GM12878 (cell line): ENCODE results near the gene EIF2S3B. TPM values are rescaled to one million over a fixed set of nuclear protein-coding genes. Genes with fewer than 3 reads are reported as not detected.

Source experiments
- ATAC-seq: fragments of 200-7000 bp; cut with Tn5 transposase; 3 replicates; pipeline ENCODE4 v1.9.1; 2020; ENCODE audit warnings: mild to moderate bottlenecking, moderate library complexity
- BruUV-seq: library from RNA; stranded (reverse); fragments of 400-500 nt; replicated peaks from 2 replicates; lab custom pipeline; 2021; lab: Mats Ljungman, UMichigan
- CTCF ChIA-PET: fragments of 300-600 bp; sonication (Branson Sonifier 250); formaldehyde crosslinking; extraction: SDS; loops from one replicate; lab custom pipeline; 2021; ENCODE audit warnings: inconsistent platforms; lab: Yijun Ruan, JAX
- POLR2A ChIA-PET: fragments of 350-600 bp; formaldehyde crosslinking; extraction: SDS; loops from one replicate; lab custom pipeline; 2021; ENCODE audit warnings: inconsistent platforms; lab: Charles Lee
- RAD21 ChIA-PET: fragments of 300-600 bp; sonication (Branson Sonifier 250); formaldehyde crosslinking; loops from one replicate; lab custom pipeline; 2023; ENCODE audit warnings: antibody characterized with exemption; ENCODE audit not compliant: unreplicated experiment; lab: Charles Lee
- SMC1A ChIA-PET: fragments of 300-600 bp; sonication (Branson Sonifier 250); formaldehyde crosslinking; loops from one replicate; lab custom pipeline; 2023; ENCODE audit not compliant: unreplicated experiment, uncharacterized antibody; lab: Charles Lee
- DNase-seq: peaks from one replicate; pipeline ENCODE4 v3.0.0-alpha.2; 2011; ENCODE audit warnings: low read depth, low spot score
- FAIRE-seq: peaks from 3 replicates; lab custom pipeline; 2011; peaks lifted over from hg19 to GRCh38; lab: Jason Lieb, UNC
- H2AFZ ChIP-seq: 2 replicates; pipeline ENCODE4 v1.6.0; 2011; ENCODE audit warnings: low read depth, low read length, control low read depth; ENCODE audit not compliant: control insufficient read depth
- H3K27ac ChIP-seq: 2 replicates; pipeline ENCODE4 v1.5.1; 2011; ENCODE audit warnings: control low read depth; ENCODE audit not compliant: control insufficient read depth, insufficient read depth
- H3K27me3 ChIP-seq, 2 experiments: replicated peaks in 1 of 2; 2 replicates each; pipeline versions ENCODE4 v1.6.0 to v1.6.1; 2011; ENCODE audit warnings: low read length in 1 of 2; ENCODE audit not compliant: control insufficient read depth in 2 of 2, insufficient read depth in 2 of 2
- H3K36me3 ChIP-seq, 2 experiments: 2 replicates each; pipeline ENCODE4 v1.5.1; 2011; ENCODE audit warnings: low read length in 1 of 2; ENCODE audit not compliant: control insufficient read depth in 2 of 2, insufficient read depth in 2 of 2
- H3K4me1 ChIP-seq: 2 replicates; pipeline ENCODE4 v1.6.1; 2011; ENCODE audit warnings: mild to moderate bottlenecking, low read length, moderate library complexity, mixed read lengths; ENCODE audit not compliant: control insufficient read depth, insufficient read depth
- H3K4me2 ChIP-seq: 2 replicates; pipeline ENCODE4 v1.6.0; 2011; ENCODE audit warnings: control low read depth; ENCODE audit not compliant: control insufficient read depth, insufficient read depth
- H3K4me3 ChIP-seq: fragments of 200-600 bp; sonication (generic); 2 replicates; pipeline ENCODE4 v1.5.1; 2016
- H3K79me2 ChIP-seq: 2 replicates; pipeline ENCODE4 v1.6.0; 2011; ENCODE audit warnings: low read length; ENCODE audit not compliant: control insufficient read depth, insufficient read depth
- H3K9ac ChIP-seq: 2 replicates; pipeline ENCODE4 v1.8.0; 2011; ENCODE audit warnings: low read length, control low read depth, mixed read lengths; ENCODE audit not compliant: control insufficient read depth, insufficient read depth
- H3K9me3 ChIP-seq: replicated peaks from 3 replicates; pipeline ENCODE4 v1.5.1; 2011; ENCODE audit warnings: mild to moderate bottlenecking, low read length; ENCODE audit not compliant: control insufficient read depth, insufficient read depth
- H4K20me1 ChIP-seq: 2 replicates; pipeline ENCODE4 v1.6.0; 2011; ENCODE audit not compliant: control insufficient read depth, insufficient read depth
- ATF7 ChIP-seq: fragments of 450-650 bp; IDR thresholded peaks from 2 replicates; pipeline ENCODE4 v1.6.1; 2016; ENCODE audit warnings: low read depth, mild to moderate bottlenecking
- CHD1 ChIP-seq: IDR thresholded peaks from 2 replicates; pipeline ENCODE4 v1.6.1; 2012; ENCODE audit warnings: low read depth, low read length, improper control_type of control experiment
- ELK1 ChIP-seq: IDR thresholded peaks from 2 replicates; pipeline ENCODE4 v1.6.1; 2012; ENCODE audit warnings: low read depth, low read length, improper control_type of control experiment
- ESRRA ChIP-seq: IDR thresholded peaks from 2 replicates; pipeline ENCODE4 v1.6.1; 2012; ENCODE audit warnings: mild to moderate bottlenecking, low read length, improper control_type of control experiment
- KDM1A ChIP-seq: fragments of 200-600 bp; sonication (generic); IDR thresholded peaks from 2 replicates; pipeline ENCODE4 v1.6.1; 2016; ENCODE audit warnings: borderline replicate concordance
- KLF5 ChIP-seq: fragments of 450-650 bp; IDR thresholded peaks from 2 replicates; pipeline ENCODE4 v1.6.1; 2014; ENCODE audit warnings: mild to moderate bottlenecking; ENCODE audit not compliant: partially characterized antibody
- MYB ChIP-seq: fragments of 150-350 bp; IDR thresholded peaks from 2 replicates; pipeline ENCODE4 v1.6.1; 2014; ENCODE audit warnings: mild to moderate bottlenecking, low read depth, low read length, borderline replicate concordance
- PAX5 ChIP-seq: IDR thresholded peaks from 2 replicates; pipeline ENCODE4 v1.6.1; 2011; ENCODE audit warnings: low read depth, low read length, borderline replicate concordance
- PAX8 ChIP-seq: fragments of 450-650 bp; IDR thresholded peaks from 2 replicates; pipeline ENCODE4 v1.6.1; 2017; ENCODE audit warnings: mild to moderate bottlenecking, moderate library complexity
- POLR2A ChIP-seq: IDR thresholded peaks from 2 replicates; pipeline ENCODE4 v1.6.1; 2011; ENCODE audit warnings: low read depth, mild to moderate bottlenecking, low read length
- POLR2AphosphoS2 ChIP-seq: IDR thresholded peaks from 2 replicates; pipeline ENCODE4 v1.6.1; 2011; ENCODE audit warnings: low read depth, mild to moderate bottlenecking, low read length, improper control_type of control experiment, moderate library complexity
- RAD21 ChIP-seq: IDR thresholded peaks from 2 replicates; pipeline ENCODE4 v1.6.1; 2011; ENCODE audit warnings: mild to moderate bottlenecking, low read depth, low read length, moderate library complexity; ENCODE audit not compliant: insufficient read depth
- SREBF1 ChIP-seq: IDR thresholded peaks from 2 replicates; pipeline ENCODE4 v1.6.1; 2012; ENCODE audit warnings: mild to moderate bottlenecking, low read length
- TARDBP ChIP-seq: IDR thresholded peaks from 2 replicates; pipeline ENCODE4 v1.6.1; 2016; ENCODE audit warnings: borderline replicate concordance
- ZBTB11 ChIP-seq: fragments of 450-650 bp; formaldehyde crosslinking; IDR thresholded peaks from 2 replicates; pipeline ENCODE4 v1.5.0; 2022; ENCODE audit warnings: mild to moderate bottlenecking, missing genetic modification characterization
- ZNF217 ChIP-seq: fragments of 450-650 bp; IDR thresholded peaks from 2 replicates; pipeline ENCODE4 v1.6.1; 2017; ENCODE audit warnings: antibody characterized with exemption, mild to moderate bottlenecking
- ZNF274 ChIP-seq: IDR thresholded peaks from one replicate; pipeline ENCODE4 v1.8.0; 2011; ENCODE audit not compliant: insufficient read length, insufficient read depth
- WGBS: methylation state at CpG from one replicate; pipeline ENCODE4 v1.1.6; 2016; ENCODE audit warnings: low lambda C conversion rate; ENCODE audit not compliant: insufficient replicate concordance, insufficient coverage; ENCODE audit errors: missing lambda C conversion rate; 5-methylcytosine and 5-hydroxymethylcytosine counted together
- in situ Hi-C: fragments of 300-500 bp; cut with MboI; formaldehyde crosslinking; loops from 9 replicates; pipeline ENCODE4 v1.14.3; 2018; ENCODE audit warnings: mixed read lengths
- intact Hi-C: fragments of 100-400 bp; cut with micrococcal nuclease; formaldehyde crosslinking; loops from one replicate; pipeline ENCODE4 v1.14.2; 2022; ENCODE audit not compliant: unreplicated experiment
- polyA plus RNA-seq, 11 experiments: library from polyadenylated mRNA; depleted of rRNA in 4 of 11; unstranded in 6 of 11; stranded (reverse) in 5 of 11; fragments of >200 nt; fragmentation: Nextera tagmentation in 4 of 11; fragmentation: Illumina TruSeq in 1 of 11; extraction: Ambion mirVana in 4 of 11; extraction: Trizol in 1 of 11; gene quantifications; 1 replicate in 1 of 11; 2 replicates in 10 of 11; pipeline versions ENCODE4 v1.2.1 to v1.2.3, GENCODE V29; 2011 to 2016; ENCODE audit warnings: inconsistent platforms in 2 of 11, missing spikeins in 2 of 11, low read depth in 1 of 11
- total RNA-seq, 4 experiments: library from RNA; depleted of rRNA in 3 of 4; stranded (reverse); fragments of >200 nt in 3 of 4; fragmentation: Illumina TruSeq in 1 of 4; extraction: Trizol in 1 of 4; gene quantifications; 2 replicates each; pipeline versions ENCODE4 v1.2.1 to v1.2.3, GENCODE V29; 2013 to 2021

Gene EIF2S3B
- total and polyA plus RNA-seq, 10 of the 15 experiments (the other 5 are each of a cell fraction or from before 2014, with no cell fraction given): 0.18 to 2.2 (median 1.4) TPM; not detected in 1

GRCh38 chr12:10511756-10512355, 6.2 kb downstream of the EIF2S3B start:
- in situ Hi-C loops: no loop called here
- ChIA-PET SMC1A (interaction anchor here (0.9 to 1.6 kb wide), 4 partner anchors 10 to 278 kb away, joined by 3 read pairs; no protein-coding TSS in a partner anchor), POLR2A (no interaction called here), RAD21 (no interaction called here), CTCF (interaction anchor here (0.6 kb wide), 1 partner anchor 243 kb away, joined by 3 read pairs; no protein-coding TSS in a partner anchor)
- Histone ChIP-seq H2AFZ (no peak overlapping the region), H3K79me2 (no peaks in the 10 kb centered on the region), H3K36me3 (no peaks in the 10 kb centered on the region), H3K9me3 (no peaks in the 10 kb centered on the region), H3K27me3 (no peaks in the 10 kb centered on the region), H3K4me2 (no peak overlapping the region), H3K4me1 (no peaks in the 10 kb centered on the region), H4K20me1 (no peaks in the 10 kb centered on the region), H3K9ac (no peak overlapping the region), H3K27ac (no peak overlapping the region), H3K4me3 (no peak overlapping the region)
- TF ChIP-seq KLF5: no peak
- TF ChIP-seq ZNF274: no peak
- no peak for TF ChIP-seq ZNF217
- TF ChIP-seq POLR2A: no peak
- no peak for TF ChIP-seq MYB
- TF ChIP-seq ESRRA: no peak
- TF ChIP-seq CHD1: no peak
- TF ChIP-seq RAD21: no peak
- no peak for TF ChIP-seq KDM1A
- no peak for TF ChIP-seq ELK1
- TF ChIP-seq TARDBP: no peak
- no peak for TF ChIP-seq SREBF1
- TF ChIP-seq ATF7: no peak
- no peak for TF ChIP-seq POLR2AphosphoS2
- no peak for TF ChIP-seq PAX5
- TF ChIP-seq PAX8: no peak
- TF ChIP-seq ZBTB11: no peak
- no TSS peak for BruUV-seq
- no peak for DNase-seq
- intact Hi-C loops: no loop called here
- no peak for FAIRE-seq
- WGBS: 36% methylated on average over 5 of the region's 5 CpGs
- ATAC-seq: no peak
